GM12892 (cell line): ENCODE data around the gene EPSTI1.

Source experiments
- POLR2AphosphoS5 ChIP-seq: IDR thresholded peaks from 2 replicates; pipeline ENCODE4 v1.6.1; 2011; ENCODE audit warnings: low read depth, low read length, control low read depth
- TAF1 ChIP-seq: IDR thresholded peaks from 2 replicates; pipeline ENCODE4 v1.6.1; 2011; ENCODE audit warnings: low read depth, mild to moderate bottlenecking, control low read depth, low read length, borderline replicate concordance

- TF ChIP-seq TAF1 (no peak), POLR2AphosphoS5 (no peak)
Measured at GRCh38 chr13:42883771-42884467, 108.1 kb downstream of the EPSTI1 start.
